ENCODE data around the gene FZD8.

The FZD8 gene

DNA sequence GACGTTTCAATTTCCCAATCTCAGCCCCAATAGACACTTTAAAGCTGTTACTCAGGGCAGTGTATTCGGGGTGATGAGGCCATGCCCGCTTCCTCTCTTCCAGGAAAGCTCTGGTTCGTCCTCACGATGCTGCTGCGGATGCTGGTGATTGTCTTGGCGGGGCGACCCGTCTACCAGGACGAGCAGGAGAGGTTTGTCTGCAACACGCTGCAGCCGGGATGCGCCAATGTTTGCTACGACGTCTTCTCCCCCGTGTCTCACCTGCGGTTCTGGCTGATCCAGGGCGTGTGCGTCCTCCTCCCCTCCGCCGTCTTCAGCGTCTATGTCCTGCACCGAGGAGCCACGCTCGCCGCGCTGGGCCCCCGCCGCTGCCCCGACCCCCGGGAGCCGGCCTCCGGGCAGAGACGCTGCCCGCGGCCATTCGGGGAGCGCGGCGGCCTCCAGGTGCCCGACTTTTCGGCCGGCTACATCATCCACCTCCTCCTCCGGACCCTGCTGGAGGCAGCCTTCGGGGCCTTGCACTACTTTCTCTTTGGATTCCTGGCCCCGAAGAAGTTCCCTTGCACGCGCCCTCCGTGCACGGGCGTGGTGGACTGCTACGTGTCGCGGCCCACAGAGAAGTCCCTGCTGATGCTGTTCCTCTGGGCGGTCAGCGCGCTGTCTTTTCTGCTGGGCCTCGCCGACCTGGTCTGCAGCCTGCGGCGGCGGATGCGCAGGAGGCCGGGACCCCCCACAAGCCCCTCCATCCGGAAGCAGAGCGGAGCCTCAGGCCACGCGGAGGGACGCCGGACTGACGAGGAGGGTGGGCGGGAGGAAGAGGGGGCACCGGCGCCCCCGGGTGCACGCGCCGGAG, 34.4 kb downstream of the FZD8 start:
- no peak for DNase-seq (ENCODE audit: low read depth in 1 of 2, low spot score in 1 of 2)

DNA sequence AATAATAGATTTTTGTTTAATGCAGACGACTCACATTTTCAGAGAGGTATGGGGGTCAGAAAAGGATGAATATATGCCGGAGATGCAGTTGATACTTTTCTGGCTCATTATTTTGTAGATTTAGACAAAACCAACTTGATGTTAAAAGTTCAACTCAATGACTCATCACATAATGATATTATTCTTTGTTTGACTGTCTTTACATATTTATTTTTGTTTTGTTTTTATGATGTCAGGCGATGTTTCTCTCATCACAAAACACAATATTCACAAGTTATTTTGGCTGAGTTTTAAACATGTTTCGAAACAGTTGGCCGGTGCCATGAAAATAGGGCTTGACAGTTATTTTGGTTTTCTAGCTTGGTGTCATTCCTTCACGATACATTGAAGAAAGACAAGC, 35.7 kb downstream of the FZD8 start:
- DNase-seq (ENCODE audit: low read depth in 1 of 2, low spot score in 1 of 2): no peak

DNA sequence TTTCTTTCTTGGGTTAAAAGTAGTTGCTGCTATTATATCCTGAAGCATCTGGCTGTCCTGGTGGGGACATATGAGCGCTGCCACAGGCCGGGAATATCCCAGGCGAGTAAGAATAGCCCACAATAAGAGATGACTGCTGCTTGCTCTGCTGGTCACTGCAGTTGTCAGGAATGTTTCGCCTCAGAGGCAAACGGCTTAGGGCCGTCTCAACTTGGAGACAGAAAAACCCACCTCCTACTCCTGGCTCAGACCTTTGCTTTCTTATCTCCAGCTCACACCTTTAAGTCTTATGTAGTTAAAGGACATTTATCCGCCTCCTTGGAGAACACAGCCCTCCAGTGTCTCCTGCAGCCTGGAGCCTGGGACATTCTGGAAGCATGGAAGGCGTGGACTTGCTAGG, 36.9 kb downstream of the FZD8 start, which contains the start of gene GJD4:
GJD4 (plus strand) TSS at position 151 of the 400 bp plus-strand sequence; CDS start at position 378, 227 bp downstream.
- no peak for DNase-seq (ENCODE audit: low read depth in 1 of 2, low spot score in 1 of 2)

DNA sequence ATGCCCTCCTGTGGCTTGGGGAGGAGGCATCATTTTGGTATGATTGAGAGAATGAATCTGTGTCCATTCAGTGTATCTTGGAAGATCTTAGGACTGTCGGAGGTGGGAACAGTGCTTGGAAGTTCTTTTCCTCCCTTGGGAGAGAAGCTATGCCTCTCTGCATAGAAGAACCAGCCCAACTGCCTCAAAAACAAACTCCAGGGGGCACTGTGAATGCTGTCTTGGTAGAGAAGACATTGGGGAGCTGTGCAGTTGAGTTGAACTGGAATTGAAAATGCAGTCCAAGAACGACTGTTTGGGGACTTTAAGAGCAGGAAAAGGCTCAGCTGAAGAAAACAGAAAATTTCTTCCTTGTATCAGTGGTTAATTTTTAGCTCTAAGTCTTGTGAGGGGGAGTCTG, 41.9 kb downstream of the FZD8 start:
- no peak for DNase-seq (ENCODE audit: low read depth in 1 of 2, low spot score in 1 of 2)

DNA sequence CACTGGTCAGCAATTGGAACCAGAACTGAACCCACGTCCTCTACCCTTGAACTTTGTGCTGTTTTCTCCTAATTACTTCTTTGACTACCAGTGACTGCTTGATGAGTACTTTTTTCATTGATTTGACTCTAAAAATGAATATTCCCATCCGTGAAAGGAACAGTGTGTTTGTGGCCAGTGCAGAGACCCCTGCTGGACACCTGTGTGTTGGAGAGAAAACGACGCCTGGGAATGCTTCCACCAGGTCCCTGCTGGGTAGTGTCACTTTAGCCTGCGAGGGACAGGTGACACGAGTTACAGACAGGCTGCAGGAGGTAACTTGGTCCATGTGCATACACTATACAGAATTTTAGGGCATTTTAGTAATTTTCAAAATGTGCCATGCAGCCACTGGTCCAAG, 43.7 kb downstream of the FZD8 start:
- no peak for DNase-seq (ENCODE audit: low read depth in 1 of 2, low spot score in 1 of 2)

DNA sequence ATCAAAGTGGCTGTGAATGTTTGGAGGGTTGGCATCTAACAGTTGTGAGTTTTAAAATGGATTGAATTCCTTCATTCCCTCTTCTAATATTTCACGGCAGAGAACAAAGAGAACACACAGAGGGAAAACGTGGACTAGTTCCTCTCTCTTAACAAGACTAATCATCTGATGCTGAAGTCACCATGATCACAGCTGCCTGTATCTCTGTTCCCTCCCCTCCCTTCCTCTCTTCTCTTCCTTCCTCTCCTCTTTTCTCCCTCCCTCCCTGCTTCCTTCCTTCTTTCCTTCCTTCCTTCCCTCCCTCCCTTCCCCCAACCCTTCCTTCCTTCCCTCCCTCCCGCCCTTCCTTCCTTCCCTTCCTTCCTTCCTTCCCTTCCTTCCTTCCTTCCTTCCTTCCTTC, 47.0 kb downstream of the FZD8 start:
- DNase-seq (ENCODE audit: low read depth in 1 of 2, low spot score in 1 of 2): no peak

DNA sequence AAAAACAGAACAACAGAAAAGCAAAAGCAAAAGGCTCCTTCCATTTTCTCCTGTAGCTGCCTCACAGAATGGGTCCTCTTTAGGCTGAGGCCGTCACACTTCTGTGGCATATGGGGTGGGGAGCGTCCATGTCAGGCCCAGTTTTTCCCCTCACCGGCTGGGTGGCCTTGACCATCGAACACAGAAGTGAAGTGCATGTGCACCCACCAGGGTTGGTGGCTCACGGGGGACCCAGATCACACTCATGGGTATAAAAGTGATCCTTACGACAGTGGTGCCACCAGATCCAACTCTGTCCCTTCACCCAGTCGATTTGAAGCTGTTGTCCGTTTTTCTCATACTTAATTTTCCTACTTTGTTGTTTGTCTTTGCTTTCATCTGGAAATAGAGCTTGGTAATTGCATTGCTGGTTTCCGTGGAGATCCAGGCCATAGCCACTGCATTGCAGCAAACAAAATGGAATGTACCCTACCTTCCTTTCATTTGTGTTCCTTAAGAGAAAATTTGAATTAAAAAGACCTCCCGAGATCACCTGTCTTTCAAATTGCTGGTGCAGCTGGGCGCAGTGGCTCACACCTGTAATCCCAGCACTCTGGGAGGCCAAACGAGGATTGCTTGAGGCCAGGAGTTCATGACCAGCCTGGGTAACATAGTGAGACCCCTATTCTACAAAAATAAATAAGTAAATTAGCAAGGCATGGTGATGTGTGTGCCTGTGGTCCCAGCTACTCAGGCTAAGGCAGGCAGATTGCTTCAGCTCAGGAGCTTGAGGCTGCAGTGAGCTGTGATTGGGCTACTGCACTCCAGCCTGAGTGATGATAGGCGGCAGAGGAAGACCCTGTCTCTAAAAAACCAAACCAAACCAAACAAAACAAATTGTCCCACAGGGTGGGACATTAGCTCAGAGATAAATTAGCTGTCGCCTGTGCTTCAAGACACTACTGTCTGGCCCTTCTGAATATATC, 47.7 kb downstream of the FZD8 start:
- no peak for DNase-seq (ENCODE audit: low read depth in 1 of 2, low spot score in 1 of 2)

DNA sequence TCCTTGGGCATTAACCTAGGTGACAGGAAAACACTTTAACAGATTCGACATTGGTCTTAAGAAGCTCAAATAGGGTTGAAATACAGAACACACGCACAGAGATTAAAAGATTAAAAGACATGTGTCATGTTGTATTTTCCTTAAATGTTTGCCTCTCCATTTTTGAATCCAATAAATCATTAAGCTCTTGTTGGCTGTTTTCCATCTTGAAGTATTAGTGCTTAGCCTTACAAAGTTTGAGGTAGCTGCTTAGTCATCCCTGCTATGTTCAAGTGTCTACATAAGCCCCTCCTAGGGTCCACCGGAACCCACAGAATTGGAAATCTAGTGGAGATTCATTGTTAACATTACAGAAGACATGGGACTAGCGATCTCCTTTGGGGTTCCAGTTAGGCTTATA, 49.7 kb downstream of the FZD8 start:
- DNase-seq (ENCODE audit: low read depth in 1 of 2, low spot score in 1 of 2): no peak

DNA sequence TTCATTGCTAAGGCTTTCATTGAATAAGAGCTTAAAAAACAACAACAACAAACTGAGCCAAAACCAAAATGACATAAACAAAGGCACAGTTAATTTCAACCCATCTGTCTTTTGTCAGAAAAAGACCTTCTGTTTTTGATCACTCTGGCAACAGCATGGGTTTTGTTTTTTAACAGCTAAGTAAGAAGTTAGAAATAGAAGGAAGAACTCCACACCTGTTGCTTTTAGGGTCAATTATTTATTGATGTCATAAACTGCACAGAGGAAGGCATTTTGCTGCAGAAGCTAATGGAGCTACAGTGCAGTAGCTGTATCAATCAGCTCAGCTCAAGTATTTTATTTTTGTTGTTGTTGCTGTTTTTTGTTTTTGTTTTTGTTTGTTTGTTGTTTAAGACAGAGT, 53.3 kb downstream of the FZD8 start:
- DNase-seq (ENCODE audit: low read depth in 1 of 2, low spot score in 1 of 2): no peak
